ENCODE data around the gene RALGPS1.

GRCh38 chr9:127051881-127052595 is 137.5 kb downstream of the RALGPS1 start:
- TF ChIP-seq SCMH1 (CRISPR knock-in tag; IDR thresholded peaks at IDR 0.05; ENCODE audit: borderline replicate concordance), result no peak
- no peak for TF ChIP-seq ZMAT5 (CRISPR knock-in tag; IDR thresholded peaks at IDR 0.05; ENCODE audit: borderline replicate concordance, low read depth)

All from HepG2 (cell line).